GF-D8 (cell line): ENCODE data around the gene SPPL2C.

Experiments
- DNase-seq: peaks from one replicate; lab custom pipeline; 2025; lab: John Stamatoyannopoulos, UW

SPPL2C gene

GRCh38 chr17:45833920-45834319, 10.8 kb upstream of the SPPL2C start:
- DNase-seq, result no peak

- DNase-seq, result no peak
These were observed 9.9 kb upstream of the SPPL2C start for GRCh38 chr17:45834471-45835396.

DNA sequence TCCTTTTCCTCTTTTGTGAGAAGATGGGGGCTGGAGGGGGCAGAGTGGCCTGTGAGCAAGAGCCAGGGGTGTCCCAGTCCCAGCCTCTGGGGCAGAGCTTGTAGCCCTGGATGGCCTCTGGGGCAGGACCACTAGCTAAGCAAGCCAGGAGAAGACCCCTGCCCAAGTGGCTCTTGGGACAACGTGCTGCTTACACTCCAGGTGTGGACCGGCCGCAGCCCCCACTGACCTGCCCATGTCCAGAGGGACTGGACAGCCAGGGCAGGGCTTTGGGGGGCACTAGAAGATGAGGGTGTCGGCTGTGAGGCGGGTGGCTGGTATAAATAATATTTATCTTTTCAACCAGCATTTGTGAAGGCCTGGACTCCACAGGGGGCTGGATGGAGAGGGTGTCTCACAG, 9.2 kb upstream of the SPPL2C start:
- no peak for DNase-seq

GRCh38 chr17:45836047-45837044, 8.3 kb upstream of the SPPL2C start:
- DNase-seq, result no peak

DNA sequence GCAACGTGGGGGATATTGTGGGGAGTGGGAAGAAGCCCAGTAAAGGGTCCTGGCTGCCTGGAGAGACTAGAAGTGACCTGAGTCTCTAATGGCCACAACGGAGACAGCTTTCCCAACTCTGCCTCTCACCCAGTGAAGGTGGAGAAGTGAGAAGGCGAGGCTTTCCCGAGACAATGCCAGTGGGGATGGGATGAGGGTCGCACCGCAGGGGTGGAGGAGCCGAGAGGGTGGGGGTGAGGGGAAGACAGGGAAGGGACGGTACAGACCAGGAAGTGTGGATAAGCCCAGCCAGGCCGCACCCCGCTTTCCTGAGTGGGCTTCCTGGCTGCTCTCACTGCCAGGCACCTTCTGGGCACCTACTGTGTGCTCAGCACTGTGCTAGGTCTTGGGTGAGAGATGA, 7.5 kb upstream of the SPPL2C start:
- no peak for DNase-seq

- DNase-seq, result no peak
These were observed 7.1 kb upstream of the SPPL2C start for GRCh38 chr17:45837603-45838002.

DNA sequence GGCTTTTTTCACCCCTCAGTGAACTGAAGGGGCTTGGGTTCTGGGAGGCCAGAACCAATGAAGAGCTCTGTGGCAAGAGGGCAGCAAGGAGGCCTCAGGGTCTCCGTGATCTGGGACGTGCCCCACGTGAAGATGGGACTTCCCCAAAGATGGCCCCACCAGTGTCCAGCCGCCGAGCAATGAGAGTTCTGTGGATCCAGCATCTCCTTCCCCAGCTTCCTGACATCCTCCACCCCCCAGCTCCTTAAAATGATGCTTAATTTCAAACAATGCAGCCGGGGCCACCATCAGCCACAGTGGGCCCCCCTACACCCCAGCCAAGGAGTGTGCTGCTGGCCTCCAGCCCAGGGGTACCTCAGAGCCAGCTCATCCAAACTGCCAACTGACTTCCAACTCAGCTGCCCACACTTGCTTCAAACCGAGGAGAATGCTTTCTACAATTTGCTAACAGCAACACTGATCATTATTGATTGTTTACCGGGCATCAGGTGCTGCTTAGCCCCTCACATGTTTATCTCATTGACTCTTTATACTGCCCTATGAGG, 5.9 kb upstream of the SPPL2C start:
- DNase-seq, result no peak

GRCh38 chr17:45839442-45839841, 5.2 kb upstream of the SPPL2C start:
- no peak for DNase-seq

DNA sequence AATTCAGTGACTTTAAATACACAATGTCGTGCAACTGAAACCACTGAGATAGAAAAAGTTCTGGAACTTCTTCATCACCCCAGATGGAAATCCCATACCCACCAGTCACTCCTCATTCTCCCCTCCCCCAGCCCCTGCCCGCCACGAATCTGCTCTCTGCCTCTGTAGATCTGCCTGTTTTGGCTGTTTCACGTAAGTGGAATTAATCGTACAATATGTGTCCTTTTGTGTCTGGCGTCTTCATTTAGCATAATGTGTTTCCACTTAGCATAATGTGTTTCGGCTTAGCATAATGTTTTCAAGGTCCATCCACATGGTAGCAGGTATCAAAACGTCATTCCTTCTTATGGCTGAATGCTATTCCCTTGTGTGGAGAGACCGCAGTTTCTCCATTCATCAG, 3.5 kb upstream of the SPPL2C start:
- DNase-seq, result no peak

DNA sequence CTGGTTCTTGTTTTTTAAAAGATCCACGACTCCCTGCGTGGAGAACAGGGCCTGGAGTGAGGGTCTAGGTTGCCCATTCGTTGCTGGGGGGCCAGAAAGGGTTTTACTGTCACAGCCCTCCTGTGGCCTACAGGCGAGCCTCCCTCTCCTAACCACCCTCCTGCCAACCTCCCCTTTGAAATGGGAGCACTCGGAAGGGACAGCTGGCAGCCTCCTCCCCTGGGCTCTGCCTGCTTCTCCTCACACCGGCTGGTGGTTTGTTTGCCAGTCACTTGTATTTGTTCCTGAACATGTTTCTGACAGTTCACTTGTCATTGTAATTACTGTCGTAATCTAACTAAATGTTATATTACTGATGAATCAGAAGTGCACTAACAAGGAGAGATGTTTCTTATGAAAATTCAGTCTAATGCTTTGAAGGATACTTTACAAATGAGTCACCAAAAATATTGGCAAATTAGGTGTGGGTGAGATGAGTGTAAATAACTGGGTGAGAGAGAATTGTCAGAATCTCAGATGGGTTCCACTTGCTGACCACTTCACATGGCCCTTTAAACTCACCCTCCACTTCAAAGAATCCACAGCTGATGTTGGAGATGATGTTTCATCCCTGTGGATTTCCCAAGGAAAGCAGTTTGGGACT, 2.7 kb upstream of the SPPL2C start:
- DNase-seq, result no peak

DNA sequence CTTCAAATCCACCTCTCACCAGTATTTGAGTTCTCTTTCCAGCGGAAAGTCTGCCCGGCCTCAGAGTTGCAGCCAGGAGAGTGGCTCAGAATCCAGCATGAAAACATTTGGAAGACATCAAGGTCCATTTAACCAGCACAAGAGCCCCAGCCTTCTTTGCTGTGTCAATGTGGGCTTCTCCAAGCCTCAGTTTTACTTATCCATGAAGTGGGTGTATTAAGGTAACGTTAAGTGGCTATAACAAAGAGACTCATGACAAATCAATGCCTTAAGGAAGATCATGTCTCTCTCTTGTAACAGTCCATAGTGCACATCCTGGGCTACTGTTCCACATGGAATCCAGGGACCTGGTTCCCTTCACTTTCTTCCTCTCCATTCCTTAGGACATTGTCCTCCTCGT, 959 bp upstream of the SPPL2C start:
- DNase-seq, result no peak

DNA sequence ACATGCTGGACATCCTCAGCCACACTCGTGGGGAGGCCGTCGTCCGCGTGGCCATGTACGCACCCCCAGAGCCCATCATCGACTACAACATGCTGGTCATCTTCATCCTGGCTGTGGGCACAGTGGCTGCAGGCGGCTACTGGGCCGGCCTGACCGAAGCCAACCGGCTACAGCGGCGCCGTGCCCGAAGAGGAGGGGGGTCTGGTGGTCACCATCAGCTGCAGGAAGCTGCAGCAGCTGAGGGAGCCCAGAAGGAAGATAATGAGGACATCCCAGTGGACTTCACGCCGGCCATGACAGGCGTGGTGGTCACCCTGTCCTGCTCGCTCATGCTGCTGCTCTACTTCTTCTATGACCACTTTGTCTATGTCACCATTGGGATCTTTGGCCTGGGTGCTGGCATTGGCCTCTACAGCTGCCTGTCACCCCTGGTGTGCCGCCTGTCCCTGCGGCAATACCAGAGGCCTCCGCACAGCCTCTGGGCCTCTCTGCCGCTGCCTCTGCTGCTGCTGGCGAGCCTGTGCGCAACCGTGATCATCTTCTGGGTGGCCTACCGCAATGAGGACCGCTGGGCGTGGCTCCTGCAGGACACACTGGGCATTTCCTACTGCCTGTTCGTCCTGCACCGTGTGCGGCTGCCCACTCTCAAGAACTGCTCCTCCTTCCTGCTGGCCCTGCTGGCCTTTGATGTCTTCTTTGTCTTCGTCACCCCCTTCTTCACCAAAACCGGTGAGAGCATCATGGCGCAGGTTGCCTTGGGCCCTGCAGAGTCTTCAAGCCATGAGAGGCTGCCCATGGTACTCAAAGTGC, 900 bp downstream of the SPPL2C start:
- no peak for DNase-seq

DNA sequence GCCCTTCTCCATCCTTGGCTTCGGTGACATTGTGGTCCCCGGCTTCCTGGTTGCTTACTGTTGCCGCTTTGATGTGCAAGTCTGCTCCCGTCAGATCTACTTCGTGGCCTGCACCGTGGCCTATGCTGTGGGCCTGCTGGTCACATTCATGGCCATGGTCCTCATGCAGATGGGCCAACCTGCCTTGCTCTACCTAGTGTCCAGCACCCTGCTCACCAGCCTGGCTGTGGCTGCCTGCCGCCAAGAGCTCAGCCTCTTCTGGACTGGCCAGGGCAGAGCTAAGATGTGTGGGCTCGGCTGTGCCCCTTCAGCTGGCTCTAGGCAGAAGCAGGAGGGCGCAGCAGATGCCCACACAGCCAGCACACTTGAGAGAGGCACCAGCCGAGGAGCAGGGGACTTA, 1.5 kb downstream of the SPPL2C start:
- no peak for DNase-seq

GRCh38 chr17:45846646-45847045, 2.0 kb downstream of the SPPL2C start:
- no peak for DNase-seq

DNA sequence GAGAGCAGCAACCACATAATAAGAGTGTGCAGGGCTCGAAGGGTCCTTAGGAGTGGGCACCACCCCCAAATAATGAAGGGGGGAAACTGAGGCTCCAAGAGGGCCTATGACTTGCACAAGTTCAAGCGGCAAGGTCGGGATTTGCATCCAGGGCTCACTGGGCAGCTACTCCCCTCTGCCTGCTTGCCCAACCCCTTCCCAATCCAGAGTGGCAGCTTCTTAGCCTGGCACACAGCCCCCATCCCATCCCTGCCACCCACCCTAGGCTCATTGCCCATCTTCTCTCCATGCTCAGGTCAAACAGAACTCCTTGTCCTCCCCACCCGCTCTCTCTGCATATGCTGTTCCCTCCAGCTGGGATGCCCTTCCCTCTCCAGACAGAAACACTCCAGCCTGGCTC, 2.4 kb downstream of the SPPL2C start:
- DNase-seq, result no peak

DNA sequence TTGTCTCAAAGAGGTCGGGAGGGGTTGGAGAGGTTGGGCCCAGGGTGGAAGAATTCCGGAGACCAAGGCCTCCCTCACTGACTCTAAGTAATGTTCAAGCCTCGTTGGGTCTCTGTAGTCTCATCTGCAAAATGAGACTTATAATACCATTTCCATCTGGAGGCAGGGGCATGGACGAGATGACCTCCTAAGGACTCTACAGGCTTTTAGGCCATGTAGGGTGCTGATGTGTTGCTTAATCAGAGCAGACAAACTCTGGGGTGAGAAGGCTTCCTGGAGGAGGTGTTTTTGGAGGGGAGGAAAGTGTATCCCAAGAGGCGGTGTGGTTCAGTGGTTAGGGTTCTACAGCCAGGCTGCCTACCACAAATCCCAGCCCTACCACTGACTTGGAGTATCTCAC, 3.1 kb downstream of the SPPL2C start:
- no peak for DNase-seq

DNA sequence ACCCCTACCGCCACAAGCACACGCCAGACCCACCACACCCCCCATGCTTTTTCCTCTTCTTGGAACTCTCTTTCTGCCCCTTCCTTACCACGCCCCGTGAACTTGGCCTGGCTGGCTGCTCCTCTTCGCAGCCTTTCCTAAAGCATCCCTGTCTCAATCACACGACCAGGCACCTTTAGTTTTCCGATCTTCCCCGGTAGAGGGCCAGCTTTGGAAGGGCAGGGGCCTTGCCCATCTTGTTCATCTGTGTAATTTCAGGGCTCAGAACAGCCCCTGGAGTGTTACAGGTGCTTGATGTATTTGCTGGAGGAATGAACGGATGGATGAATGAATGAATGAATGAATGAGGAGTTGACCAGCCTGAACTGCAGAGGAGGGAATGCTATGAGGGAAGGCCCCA, 3.7 kb downstream of the SPPL2C start:
- no peak for DNase-seq

DNA sequence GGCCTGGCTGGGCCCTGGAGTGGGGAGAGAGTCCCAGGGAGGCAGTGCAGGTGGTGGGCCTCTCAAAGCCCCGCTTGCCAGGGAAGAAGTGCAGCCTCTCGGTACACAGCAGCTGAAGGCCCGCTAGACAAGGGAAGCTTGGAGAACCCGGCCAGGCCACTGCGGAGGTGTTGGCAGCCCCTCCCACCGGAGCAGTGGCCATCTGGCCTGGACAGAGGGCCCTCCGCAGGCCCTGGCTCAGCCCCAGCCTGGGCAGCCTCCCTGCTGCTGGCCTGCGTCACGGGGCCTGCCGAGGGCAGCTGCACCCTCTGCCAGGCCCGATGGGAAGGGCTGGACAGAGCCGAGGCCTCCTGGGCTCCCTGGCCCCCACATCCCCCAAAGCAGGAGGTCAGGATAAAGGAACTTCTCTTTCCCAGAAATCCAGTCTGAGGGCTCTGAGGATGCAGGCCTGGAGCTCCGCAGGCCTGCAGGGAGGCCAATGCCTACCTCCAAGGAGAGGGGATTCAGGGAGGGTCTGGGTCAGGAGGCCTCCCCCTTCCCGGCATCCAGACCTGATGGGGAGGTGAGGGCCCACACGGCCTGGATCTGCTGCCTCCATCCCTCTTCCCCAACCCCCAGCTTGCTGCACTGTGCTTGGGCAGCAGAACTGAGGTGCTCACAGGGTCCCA, 4.3 kb downstream of the SPPL2C start:
- DNase-seq, result no peak

DNA sequence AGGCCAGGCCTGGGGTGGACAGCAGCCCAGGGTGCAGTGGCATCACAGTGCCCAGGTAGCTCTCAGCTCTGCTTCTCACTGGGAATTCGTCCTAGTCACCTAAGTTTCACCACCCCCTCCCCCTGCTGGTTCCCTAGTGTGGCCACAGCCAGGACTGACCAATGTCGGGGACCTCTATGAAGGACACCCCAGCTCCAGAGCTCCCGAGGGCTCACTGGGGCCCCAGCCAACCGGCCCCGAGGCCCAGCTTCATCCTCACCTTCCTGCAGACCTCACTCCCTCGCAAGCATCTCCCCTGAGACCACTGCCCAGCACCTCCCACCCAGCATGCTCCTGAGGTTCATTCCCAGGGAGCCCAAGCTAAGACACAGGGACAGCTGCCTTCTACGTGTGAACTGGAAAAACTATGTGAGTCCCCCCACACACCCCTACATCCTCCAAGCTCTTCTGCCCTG, 4.9 kb downstream of the SPPL2C start:
- DNase-seq, result no peak

DNA sequence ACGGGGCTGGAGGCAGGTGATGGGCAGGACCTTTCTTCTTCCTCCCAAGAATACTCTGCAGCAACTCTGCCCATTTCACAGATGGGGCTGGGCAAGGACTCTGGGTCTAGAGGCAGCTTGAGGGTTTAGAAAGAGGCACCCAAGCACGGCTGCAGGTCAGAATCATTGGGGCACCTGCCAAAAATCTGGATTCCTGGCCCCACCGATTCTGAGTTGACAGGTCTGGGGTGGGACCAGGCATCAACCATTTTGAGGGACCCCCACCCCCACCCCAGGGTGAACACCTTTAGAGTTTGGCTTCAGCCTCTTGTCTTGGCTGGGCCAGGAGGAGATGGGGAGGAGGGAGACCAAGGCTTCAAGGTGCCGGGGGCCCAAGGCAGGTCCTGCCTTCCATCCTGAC, 5.3 kb downstream of the SPPL2C start:
- no peak for DNase-seq

- no peak for DNase-seq
These were observed 5.8 kb downstream of the SPPL2C start for GRCh38 chr17:45850468-45850867.
